Activated CD4-positive, alpha-beta T cell treated with anti-CD3 and anti-CD28 coated beads, Interleukin-2, Interleukin-4, amounts not matched to agents 100 ng/mL and 50 ng/mL, durations not matched to agents 16 hours and 8 hours (primary cell): ENCODE data around the gene HRC.
"Not testable (repeated sequence)": the region's sequence is repeated elsewhere in the genome, so short reads cannot be mapped to it uniquely, and the experiment has no call there.

Experiments used
- DNase-seq: peaks from one replicate; pipeline ENCODE4 v3.0.0-alpha.2; 2020; ENCODE audit warnings: low spot score

HRC gene

GRCh38 chr19:49133621-49134454, 21.4 kb downstream of the HRC start:
- DNase-seq: no peak

DNA sequence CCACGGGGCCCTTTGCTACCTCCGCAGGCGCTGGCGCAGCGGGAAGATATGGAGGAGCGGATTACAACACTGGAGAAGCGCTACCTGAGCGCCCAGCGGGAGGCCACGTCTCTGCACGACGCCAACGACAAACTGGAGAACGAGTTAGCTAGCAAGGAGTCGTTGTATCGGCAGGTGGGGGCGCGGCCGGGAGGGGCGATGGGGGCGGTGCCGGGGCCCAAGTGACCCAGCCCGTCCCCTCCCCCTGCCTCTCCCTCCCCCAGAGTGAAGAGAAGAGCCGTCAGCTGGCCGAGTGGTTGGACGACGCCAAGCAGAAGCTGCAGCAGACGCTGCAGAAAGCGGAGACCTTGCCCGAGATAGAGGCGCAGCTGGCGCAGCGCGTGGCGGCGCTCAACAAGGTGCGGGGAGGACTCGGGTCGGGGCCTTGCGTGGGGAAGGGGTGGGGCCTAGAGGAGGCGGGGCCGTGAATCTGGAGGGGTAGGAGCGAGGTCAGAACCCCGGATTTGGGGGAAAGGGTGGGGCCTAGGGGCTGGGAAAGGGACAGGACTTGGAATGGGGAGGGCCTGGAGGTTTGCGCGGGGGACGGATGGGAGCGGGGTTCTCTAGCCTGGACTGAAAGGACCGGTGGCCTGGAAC, 22.1 kb downstream of the HRC start:
- no peak for DNase-seq

DNA sequence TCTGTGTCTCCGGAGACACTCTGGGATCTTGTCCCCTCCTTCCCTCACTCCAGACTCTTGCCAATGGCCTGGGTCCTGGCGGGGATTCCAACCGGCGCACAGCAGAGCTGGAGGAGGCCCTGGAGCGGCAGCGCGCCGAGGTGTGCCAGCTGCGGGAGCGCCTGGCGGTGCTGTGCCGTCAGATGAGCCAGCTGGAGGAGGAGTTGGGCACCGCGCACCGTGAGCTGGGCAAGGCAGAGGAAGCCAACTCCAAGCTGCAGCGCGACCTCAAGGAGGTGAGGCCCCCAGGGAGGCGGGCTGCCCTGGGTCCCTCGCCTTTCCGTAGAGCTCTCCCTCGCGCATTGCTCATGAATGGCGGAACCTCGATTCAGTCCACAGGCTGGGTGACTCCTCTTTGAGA, 24.9 kb downstream of the HRC start:
- DNase-seq: no peak

DNA sequence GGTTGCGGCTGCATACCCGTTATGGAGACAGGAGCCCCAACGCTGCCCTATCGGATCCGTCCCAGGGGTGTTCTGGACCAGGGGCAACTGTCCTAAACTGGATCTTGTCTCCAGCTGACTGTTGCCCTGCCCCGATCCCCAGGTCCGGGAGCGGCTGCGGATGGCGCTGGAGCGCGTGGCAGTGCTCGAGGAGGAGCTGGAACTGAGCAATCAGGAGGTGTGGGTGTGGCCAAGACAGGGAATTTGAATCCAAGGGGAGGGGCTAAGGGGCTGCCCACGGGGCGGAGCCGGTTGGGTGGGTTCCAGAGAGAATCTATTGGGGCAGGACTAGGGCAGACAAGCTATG, 26.0 kb downstream of the HRC start:
- DNase-seq: no peak

DNA sequence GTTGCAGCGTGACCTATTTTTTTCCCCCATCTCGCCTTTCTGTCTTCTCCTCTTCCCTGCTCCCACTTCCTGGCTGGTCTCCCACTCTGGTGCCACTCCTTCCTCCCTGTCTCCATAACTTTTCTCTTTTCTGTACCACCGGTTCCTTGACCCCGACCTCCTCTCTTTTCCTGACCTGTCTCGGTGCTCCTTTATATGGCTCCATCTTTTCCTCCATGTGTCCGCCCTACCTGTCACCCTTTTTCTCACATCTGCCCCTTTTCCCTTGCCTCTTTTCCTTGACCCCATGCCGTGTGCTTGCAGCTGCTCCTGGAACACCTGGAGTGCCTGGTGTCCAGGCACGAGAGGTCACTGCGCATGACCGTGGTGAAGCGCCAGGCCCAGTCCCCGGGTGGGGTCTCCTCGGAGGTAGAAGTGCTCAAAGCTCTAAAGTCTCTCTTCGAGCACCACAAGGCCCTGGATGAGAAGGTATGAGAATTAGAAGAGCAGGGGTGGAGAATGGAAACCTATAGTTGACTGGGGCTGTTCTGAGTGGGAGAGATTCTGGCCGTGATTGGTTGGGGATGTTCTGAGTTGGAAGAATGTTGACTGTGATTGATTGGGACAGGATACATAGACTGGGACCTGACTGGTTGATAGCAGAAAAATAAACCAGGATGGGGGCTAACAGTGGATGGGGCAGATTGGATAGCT, 26.5 kb downstream of the HRC start:
- DNase-seq: no peak

- DNase-seq: peak; percentile 96
Measured at GRCh38 chr19:49127674-49128544, 27.3 kb downstream of the HRC start.

DNA sequence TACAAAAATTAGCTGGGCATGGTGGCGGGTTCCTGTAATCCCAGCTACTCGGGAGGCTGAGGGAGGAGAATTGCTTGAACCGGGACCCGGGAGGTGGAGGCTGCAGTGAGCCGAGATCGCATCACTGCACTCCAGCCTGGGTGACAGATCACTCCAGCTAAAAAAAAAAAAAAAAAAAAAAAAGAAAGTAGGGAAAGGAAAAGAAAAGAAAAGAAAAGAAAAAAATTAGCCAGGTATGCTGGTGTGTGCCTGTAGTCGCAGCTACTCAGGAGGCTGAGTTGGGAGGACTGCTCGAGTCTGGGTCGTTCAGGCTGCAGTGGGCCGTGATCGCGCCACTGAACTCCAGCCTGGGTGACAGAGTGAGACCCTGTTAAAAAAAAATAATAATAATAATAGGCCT, 28.0 kb downstream of the HRC start:
- not testable (repeated sequence) for DNase-seq

GRCh38 chr19:49126575-49126974, 28.6 kb downstream of the HRC start:
- DNase-seq: no peak

GRCh38 chr19:49125025-49125731, 30.0 kb downstream of the HRC start:
- no peak for DNase-seq

- DNase-seq: not testable (repeated sequence)
Measured at GRCh38 chr19:49123285-49123684, 31.9 kb downstream of the HRC start.

DNA sequence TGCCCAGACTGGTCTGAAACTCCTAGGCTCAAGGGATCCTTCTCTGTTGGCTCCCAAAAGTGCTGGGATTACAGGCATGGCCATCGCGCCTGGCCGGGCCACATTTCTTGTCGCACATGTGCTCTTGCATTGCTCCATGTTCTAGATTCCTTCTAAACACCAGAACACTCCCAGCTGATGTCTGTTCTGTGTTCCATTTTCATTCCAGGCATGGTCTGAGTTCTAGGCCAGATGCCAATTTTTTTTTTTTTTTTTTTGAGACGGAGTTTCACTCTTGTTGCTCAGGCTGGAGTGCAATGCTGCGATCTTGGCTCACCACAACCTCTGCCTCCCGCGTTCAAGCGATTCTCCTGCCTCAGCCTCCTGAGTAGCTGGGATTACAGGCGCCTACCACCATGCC, 33.4 kb downstream of the HRC start:
- DNase-seq: not testable (repeated sequence)

GRCh38 chr19:49120868-49121267, 34.3 kb downstream of the HRC start:
- DNase-seq: no peak

DNA sequence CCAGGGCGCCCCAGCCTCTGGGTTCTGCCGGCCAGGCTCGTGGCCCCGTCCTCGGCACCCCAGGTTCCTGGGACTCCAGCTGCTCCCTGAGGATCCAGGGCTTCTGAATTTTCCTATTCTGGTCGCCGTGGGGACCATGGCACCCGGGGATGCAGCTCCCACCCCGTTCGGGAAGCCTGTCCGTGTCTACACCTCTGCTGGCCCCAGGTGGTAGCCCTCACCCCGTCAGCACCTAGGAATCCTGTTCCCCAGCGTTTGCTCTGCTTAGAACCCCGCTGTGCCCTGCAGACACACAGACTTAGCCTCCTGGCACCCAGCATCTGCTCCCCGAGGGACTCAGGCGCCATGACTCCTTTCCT, 34.9 kb downstream of the HRC start:
- no peak for DNase-seq

- no peak for DNase-seq
Measured at GRCh38 chr19:49119411-49120324, 35.5 kb downstream of the HRC start, which contains the start of gene PPFIA3. PPFIA3 (plus strand) TSS chr19:49119544; CDS start chr19:49127874, 8,330 bp downstream.

- DNase-seq: peak; percentile 95
Measured at GRCh38 chr19:49118565-49119410, 36.4 kb downstream of the HRC start, which contains the start of gene C19orf73. C19orf73 (minus strand) TSS chr19:49119143; CDS start chr19:49119022, 121 bp downstream.

- no peak for DNase-seq
Measured at GRCh38 chr19:49117677-49118564, 37.3 kb downstream of the HRC start.

- DNase-seq: no peak
Measured at GRCh38 chr19:49116544-49116943, 38.7 kb downstream of the HRC start.
